HCT116 (cell line): ENCODE measurements around the gene CRHR1. TPM values are rescaled to one million over a fixed set of nuclear protein-coding genes. Genes with fewer than 3 reads are reported as not detected.

Experiments
- ATAC-seq: fragments of 200-7000 bp; cut with Tn5 transposase; 2 replicates; pipeline ENCODE4 v1.9.1; 2020; ENCODE audit warnings: mild to moderate bottlenecking, moderate library complexity
- BruUV-seq: library from RNA; stranded (reverse); fragments of 400-500 nt; replicated peaks from 2 replicates; lab custom pipeline; 2021; lab: Mats Ljungman, UMichigan
- CTCF ChIA-PET: fragments of 300-600 bp; sonication (Branson Sonifier 250); formaldehyde crosslinking; loops from one replicate; lab custom pipeline; 2021; ENCODE audit warnings: antibody characterized with exemption; lab: Charles Lee
- POLR2A ChIA-PET: fragments of 300-600, 350-600 bp; sonication (Branson Sonifier 250); formaldehyde crosslinking; loops from one replicate; lab custom pipeline; 2021; ENCODE audit warnings: antibody characterized with exemption; lab: Charles Lee
- RAD21 ChIA-PET, 2 experiments: fragments of 300-600 bp; sonication (Branson Sonifier 250); formaldehyde crosslinking; loops; one replicate each; lab custom pipeline; 2023; ENCODE audit warnings: low total read pairs in 2 of 2; ENCODE audit not compliant: uncharacterized antibody in 2 of 2, unreplicated experiment in 2 of 2, low non-redundant PET in 1 of 2; lab: Charles Lee
- DNase-seq: peaks from one replicate; pipeline ENCODE4 v3.0.0-alpha.2; 2010; ENCODE audit warnings: low read depth, low spot score
- H2AFZ ChIP-seq: fragments of 200-600 bp; shearing (Covaris generic), sonication (generic); 2 replicates; pipeline ENCODE4 v1.6.1; 2017; ENCODE audit warnings: low read depth, mixed run types, mixed read lengths, antibody characterized with exemption, low read length; ENCODE audit not compliant: poor library complexity, severe bottlenecking
- H3K27ac ChIP-seq: 2 replicates; pipeline ENCODE4 v1.5.1; 2012; ENCODE audit warnings: low read depth, low read length
- H3K27me3 ChIP-seq: fragments of 200-600 bp; sonication (generic); 2 replicates; pipeline ENCODE4 v1.6.1; 2016; ENCODE audit warnings: mixed run types, low read length, mixed read lengths; ENCODE audit not compliant: insufficient read depth
- H3K36me3 ChIP-seq, 2 experiments: fragments of 200-500 bp in 1 of 2; fragments of 200-600 bp in 1 of 2; sonication (Bioruptor generic) in 1 of 2; sonication (generic) in 1 of 2; 2 replicates each; pipeline versions ENCODE4 v1.5.1 to v1.6.1; 2014 to 2016; ENCODE audit warnings: low read length in 2 of 2, inconsistent platforms in 1 of 2, mixed read lengths in 1 of 2, mixed run types in 1 of 2; ENCODE audit not compliant: insufficient read depth in 2 of 2, control insufficient read depth in 1 of 2
- H3K4me1 ChIP-seq, 2 experiments: fragments of 200-600 bp in 1 of 2; sonication (generic) in 1 of 2; 2 replicates each; pipeline versions ENCODE4 v1.5.1 to v1.6.1; 2012 to 2017; ENCODE audit warnings: low read length in 2 of 2, inconsistent platforms in 1 of 2, mild to moderate bottlenecking in 1 of 2, mixed read lengths in 1 of 2, mixed run types in 1 of 2, moderate library complexity in 1 of 2; ENCODE audit not compliant: insufficient read depth in 2 of 2, control insufficient read depth in 1 of 2
- H3K4me2 ChIP-seq: fragments of 200-600 bp; sonication (generic); 2 replicates; pipeline ENCODE4 v1.6.1; 2017; ENCODE audit warnings: mixed run types, low read length, mixed read lengths
- H3K4me3 ChIP-seq, 2 experiments: fragments of 200-600 bp in 1 of 2; sonication (generic) in 1 of 2; replicated peaks in 1 of 2; 2 replicates each; pipeline ENCODE4 v1.5.1; 2011 to 2016; ENCODE audit warnings: low read length in 2 of 2, control low read depth in 1 of 2, low read depth in 1 of 2, mild to moderate bottlenecking in 1 of 2, mixed read lengths in 1 of 2, mixed run types in 1 of 2
- H3K79me2 ChIP-seq: fragments of 200-600 bp; sonication (generic); 2 replicates; pipeline ENCODE4 v1.6.1; 2017; ENCODE audit warnings: mild to moderate bottlenecking, mixed run types, low read length, moderate library complexity, mixed read lengths; ENCODE audit not compliant: insufficient read depth
- H3K9ac ChIP-seq: fragments of 200-600 bp; sonication (generic); 2 replicates; pipeline ENCODE4 v1.6.1; 2016; ENCODE audit warnings: low read length, mixed read lengths
- H3K9me2 ChIP-seq: fragments of 200-600 bp; sonication (generic), shearing (Covaris generic); 2 replicates; pipeline ENCODE4 v1.6.1; 2017; ENCODE audit warnings: mixed run types, mild to moderate bottlenecking, moderate library complexity; ENCODE audit not compliant: insufficient read depth
- H3K9me3 ChIP-seq, 2 experiments: fragments of 200-500 bp in 1 of 2; fragments of 200-600 bp in 1 of 2; sonication (Bioruptor generic) in 1 of 2; sonication (generic) in 1 of 2; 2 replicates each; pipeline ENCODE4 v1.6.1; 2014 to 2017; ENCODE audit warnings: low read length in 2 of 2, mixed read lengths in 2 of 2, inconsistent platforms in 1 of 2, low read depth in 1 of 2, mild to moderate bottlenecking in 1 of 2, mixed run types in 1 of 2, moderate library complexity in 1 of 2; ENCODE audit not compliant: control insufficient read depth in 1 of 2, insufficient read depth in 1 of 2
- H4K20me1 ChIP-seq: fragments of 200-600 bp; sonication (generic), shearing (Covaris generic); 2 replicates; pipeline ENCODE4 v1.6.1; 2017; ENCODE audit warnings: mixed run types, mild to moderate bottlenecking, moderate library complexity; ENCODE audit not compliant: insufficient read depth
- EZH2 ChIP-seq: fragments of 200-600 bp; sonication (generic); IDR thresholded peaks from 2 replicates; pipeline ENCODE4 v1.6.1; 2017; ENCODE audit warnings: antibody characterized with exemption, mixed run types
- FOSL1 ChIP-seq: IDR thresholded peaks from 2 replicates; pipeline ENCODE4 v1.6.1; 2012; ENCODE audit warnings: low read depth
- JUND ChIP-seq: IDR thresholded peaks from 2 replicates; pipeline ENCODE4 v1.6.1; 2012
- YY1 ChIP-seq: IDR thresholded peaks from 2 replicates; pipeline ENCODE4 v1.6.1; 2011; ENCODE audit warnings: low read length, low read depth, moderate library complexity, mild to moderate bottlenecking; ENCODE audit not compliant: insufficient replicate concordance; ENCODE audit errors: extremely low read depth
- intact Hi-C: fragments of 100-400 bp; cut with micrococcal nuclease; formaldehyde crosslinking; loops from 2 replicates; pipeline ENCODE4 v1.10.0; 2022
- total RNA-seq: library from RNA; stranded (reverse); gene quantifications from one replicate; pipeline ENCODE4 v1.2.1, GENCODE V29; 2021; ENCODE audit not compliant: unreplicated experiment
- TF ChIP-seq, protein P1 (sequence below): IDR thresholded peaks from 2 replicates; pipeline ENCODE4 v1.6.1; 2012; ENCODE audit warnings: low read depth

CRHR1 gene
- total RNA-seq, 1 experiment from 2014 or later, result 0.12 TPM

DNA sequence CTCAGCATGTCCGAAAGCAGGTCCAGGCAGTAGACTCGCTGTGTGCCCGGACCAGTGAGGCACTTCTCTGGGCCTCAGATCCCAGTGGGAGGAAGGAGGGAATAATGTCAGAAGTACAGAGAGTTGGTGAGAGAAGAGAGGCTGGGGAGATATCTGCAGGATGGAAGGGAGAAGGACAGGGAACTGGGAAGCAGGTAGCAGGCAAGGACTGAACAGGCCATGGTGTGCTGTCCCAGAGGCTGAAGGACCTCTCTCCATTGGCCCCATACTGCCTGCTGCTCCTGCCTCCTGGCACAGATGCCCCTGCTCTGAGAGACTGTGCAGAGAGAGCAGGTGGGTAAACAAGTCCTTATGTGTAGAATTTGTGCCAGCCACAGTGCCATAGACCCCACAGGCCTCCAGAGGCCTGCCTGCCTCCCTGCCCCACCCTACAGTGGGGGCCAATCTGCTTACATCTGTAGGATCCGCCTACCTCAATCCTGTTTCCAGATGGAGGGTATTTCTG, 34.2 kb upstream of the CRHR1 start:
- no peak overlapping the region for H2AFZ ChIP-seq
- no peak overlapping the region for H3K9ac ChIP-seq
- H3K4me3 ChIP-seq, result no peak overlapping the region
- no peaks in the 10 kb centered on the region for H3K36me3 ChIP-seq
- DNase-seq (no peak), ATAC-seq (no peak)
- no peak overlapping the region for H3K27ac ChIP-seq
- no peak for TF ChIP-seq JUND
- TF ChIP-seq YY1, result no peak
- TF ChIP-seq FOSL1, result no peak
- no peak for TF ChIP-seq EZH2
- TF ChIP-seq, protein P1, sequence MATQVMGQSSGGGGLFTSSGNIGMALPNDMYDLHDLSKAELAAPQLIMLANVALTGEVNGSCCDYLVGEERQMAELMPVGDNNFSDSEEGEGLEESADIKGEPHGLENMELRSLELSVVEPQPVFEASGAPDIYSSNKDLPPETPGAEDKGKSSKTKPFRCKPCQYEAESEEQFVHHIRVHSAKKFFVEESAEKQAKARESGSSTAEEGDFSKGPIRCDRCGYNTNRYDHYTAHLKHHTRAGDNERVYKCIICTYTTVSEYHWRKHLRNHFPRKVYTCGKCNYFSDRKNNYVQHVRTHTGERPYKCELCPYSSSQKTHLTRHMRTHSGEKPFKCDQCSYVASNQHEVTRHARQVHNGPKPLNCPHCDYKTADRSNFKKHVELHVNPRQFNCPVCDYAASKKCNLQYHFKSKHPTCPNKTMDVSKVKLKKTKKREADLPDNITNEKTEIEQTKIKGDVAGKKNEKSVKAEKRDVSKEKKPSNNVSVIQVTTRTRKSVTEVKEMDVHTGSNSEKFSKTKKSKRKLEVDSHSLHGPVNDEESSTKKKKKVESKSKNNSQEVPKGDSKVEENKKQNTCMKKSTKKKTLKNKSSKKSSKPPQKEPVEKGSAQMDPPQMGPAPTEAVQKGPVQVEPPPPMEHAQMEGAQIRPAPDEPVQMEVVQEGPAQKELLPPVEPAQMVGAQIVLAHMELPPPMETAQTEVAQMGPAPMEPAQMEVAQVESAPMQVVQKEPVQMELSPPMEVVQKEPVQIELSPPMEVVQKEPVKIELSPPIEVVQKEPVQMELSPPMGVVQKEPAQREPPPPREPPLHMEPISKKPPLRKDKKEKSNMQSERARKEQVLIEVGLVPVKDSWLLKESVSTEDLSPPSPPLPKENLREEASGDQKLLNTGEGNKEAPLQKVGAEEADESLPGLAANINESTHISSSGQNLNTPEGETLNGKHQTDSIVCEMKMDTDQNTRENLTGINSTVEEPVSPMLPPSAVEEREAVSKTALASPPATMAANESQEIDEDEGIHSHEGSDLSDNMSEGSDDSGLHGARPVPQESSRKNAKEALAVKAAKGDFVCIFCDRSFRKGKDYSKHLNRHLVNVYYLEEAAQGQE, result no peak
- intact Hi-C loops, result no loop called here
- H3K4me1 ChIP-seq, result no peaks in the 10 kb centered on the region
- no peaks in the 10 kb centered on the region for H4K20me1 ChIP-seq
- H3K9me2 ChIP-seq, result no peaks in the 10 kb centered on the region
- ChIA-PET RAD21 (no interaction called here), CTCF (no interaction called here), POLR2A (no interaction called here)
- H3K4me2 ChIP-seq, result no peak overlapping the region
- no peaks in the 10 kb centered on the region for H3K79me2 ChIP-seq
- H3K9me3 ChIP-seq, result no peaks in the 10 kb centered on the region
- peaks cover 19% of the 10 kb centered on the region; the same call in 1 of the 2 replicates for H3K27me3 ChIP-seq
- BruUV-seq, result no TSS peak
